22Rv1 (cell line): Measurements from ENCODE around the gene CFAP54.

Experiments
- ZFX ChIP-seq: fragments of 450-650 bp; IDR thresholded peaks from 2 replicates; pipeline ENCODE4 v1.6.1; 2017; ENCODE audit warnings: antibody characterized with exemption, borderline replicate concordance
- TF ChIP-seq, protein P1 (sequence below): fragments of 450-650 bp; IDR thresholded peaks from 2 replicates; pipeline ENCODE4 v1.5.1; 2017; ENCODE audit warnings: mild to moderate bottlenecking

DNA sequence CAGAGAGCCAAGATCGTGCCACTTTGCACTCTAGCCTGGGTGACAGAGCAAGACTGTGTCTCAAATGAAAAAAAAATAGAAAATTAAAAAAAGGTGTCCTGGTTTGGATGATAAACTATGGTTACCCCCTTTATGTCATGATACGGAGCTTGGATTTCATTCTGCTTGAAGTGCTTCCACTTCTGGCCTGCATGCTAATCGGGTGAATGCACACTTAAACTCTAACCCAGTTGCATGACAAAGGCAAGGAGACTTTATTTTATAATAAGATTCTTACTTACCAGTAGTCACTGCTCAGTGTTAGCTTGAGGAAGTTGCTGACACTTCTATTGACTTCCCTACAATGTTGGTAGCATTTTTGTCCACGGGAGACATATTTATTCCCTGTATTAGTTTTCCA, 24.3 kb downstream of the CFAP54 start:
- TF ChIP-seq, protein P1, sequence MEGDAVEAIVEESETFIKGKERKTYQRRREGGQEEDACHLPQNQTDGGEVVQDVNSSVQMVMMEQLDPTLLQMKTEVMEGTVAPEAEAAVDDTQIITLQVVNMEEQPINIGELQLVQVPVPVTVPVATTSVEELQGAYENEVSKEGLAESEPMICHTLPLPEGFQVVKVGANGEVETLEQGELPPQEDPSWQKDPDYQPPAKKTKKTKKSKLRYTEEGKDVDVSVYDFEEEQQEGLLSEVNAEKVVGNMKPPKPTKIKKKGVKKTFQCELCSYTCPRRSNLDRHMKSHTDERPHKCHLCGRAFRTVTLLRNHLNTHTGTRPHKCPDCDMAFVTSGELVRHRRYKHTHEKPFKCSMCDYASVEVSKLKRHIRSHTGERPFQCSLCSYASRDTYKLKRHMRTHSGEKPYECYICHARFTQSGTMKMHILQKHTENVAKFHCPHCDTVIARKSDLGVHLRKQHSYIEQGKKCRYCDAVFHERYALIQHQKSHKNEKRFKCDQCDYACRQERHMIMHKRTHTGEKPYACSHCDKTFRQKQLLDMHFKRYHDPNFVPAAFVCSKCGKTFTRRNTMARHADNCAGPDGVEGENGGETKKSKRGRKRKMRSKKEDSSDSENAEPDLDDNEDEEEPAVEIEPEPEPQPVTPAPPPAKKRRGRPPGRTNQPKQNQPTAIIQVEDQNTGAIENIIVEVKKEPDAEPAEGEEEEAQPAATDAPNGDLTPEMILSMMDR: no peak
- TF ChIP-seq ZFX: no peak
